Epidermal melanocyte (primary cell): Measurements from ENCODE around the gene CHD1.

Experiments
- DNase-seq: peaks from one replicate; pipeline ENCODE4 v3.0.0; 2011; ENCODE audit warnings: low spot score; ENCODE audit not compliant: insufficient read length

CHD1 gene

GRCh38 chr5:98816582-98817222 lies 112.1 kb downstream of the CHD1 start:
- no peak for DNase-seq

GRCh38 chr5:98813755-98814154 lies 115.1 kb downstream of the CHD1 start:
- DNase-seq = no peak

GRCh38 chr5:98810206-98810605 lies 118.6 kb downstream of the CHD1 start:
- no peak for DNase-seq

- DNase-seq = no peak
Observed at GRCh38 chr5:98807806-98808205, 121.0 kb downstream of the CHD1 start.

- DNase-seq = no peak
Observed at GRCh38 chr5:98805070-98805469, 123.7 kb downstream of the CHD1 start.

GRCh38 chr5:98804066-98804465 lies 124.7 kb downstream of the CHD1 start:
- DNase-seq = no peak
